ENCODE data around the gene MAPK8IP1. TPM values are rescaled to one million over a fixed set of nuclear protein-coding genes. Genes with fewer than 3 reads are reported as not detected.
"Not testable (repeated sequence)": the region's sequence is repeated elsewhere in the genome, so short reads cannot be mapped to it uniquely, and the experiment has no call there.

Gene MAPK8IP1
- total RNA-seq, 1 donor from 2014 or later, result 5.9 TPM

- ATAC-seq, result no peak
- DNase-seq (ENCODE audit: missing footprints), result peak; percentile 61
- intact Hi-C loops (cut with DNase I), result no loop called here
Measured at GRCh38 chr11:45902452-45903380, 17.3 kb downstream of the MAPK8IP1 start.

GRCh38 chr11:45904309-45904915 lies 19.0 kb downstream of the MAPK8IP1 start:
- ATAC-seq (no peak), DNase-seq (ENCODE audit: missing footprints) (peak; percentile 13)
- intact Hi-C loops (cut with DNase I), result no loop called here

GRCh38 chr11:45905095-45905494 lies 19.6 kb downstream of the MAPK8IP1 start:
- no peak for ATAC-seq

GRCh38 chr11:45905576-45905975 lies 20.1 kb downstream of the MAPK8IP1 start:
- ATAC-seq; DNase-seq (ENCODE audit: missing footprints); intact Hi-C loops (cut with DNase I): not testable (repeated sequence)

More at GRCh38 chr11:45905095-45905494, 19.6 kb downstream of the MAPK8IP1 start:
- intact Hi-C loops (cut with DNase I), result no loop called here
- no peak for DNase-seq (ENCODE audit: missing footprints)

GRCh38 chr11:45906096-45906682 lies 20.7 kb downstream of the MAPK8IP1 start:
- intact Hi-C loops (cut with DNase I), result no loop called here
- ATAC-seq, result no peak

GRCh38 chr11:45906965-45907611 lies 21.6 kb downstream of the MAPK8IP1 start, which contains the start of gene FREY1:
Gene FREY1 (minus strand): TSS chr11:45907271. CDS start chr11:45907245, 26 bp downstream.
- DNase-seq (ENCODE audit: missing footprints) (no peak), ATAC-seq (no peak)
- intact Hi-C loops (cut with DNase I), result no loop called here

More at GRCh38 chr11:45906096-45906682, 20.7 kb downstream of the MAPK8IP1 start:
- no peak for DNase-seq (ENCODE audit: missing footprints)

- intact Hi-C loops (cut with DNase I), result no loop called here
- DNase-seq (ENCODE audit: missing footprints) (no peak), ATAC-seq (no peak)
Measured at GRCh38 chr11:45907911-45908370, 22.5 kb downstream of the MAPK8IP1 start.

- DNase-seq (ENCODE audit: missing footprints), result no peak
- intact Hi-C loops (cut with DNase I), result no loop called here
- no peak for ATAC-seq
Measured at GRCh38 chr11:45909594-45910475, 24.4 kb downstream of the MAPK8IP1 start.

GRCh38 chr11:45910623-45911022 lies 25.2 kb downstream of the MAPK8IP1 start:
- intact Hi-C loops (cut with DNase I), result no loop called here
- ATAC-seq, result no peak
- no peak for DNase-seq (ENCODE audit: missing footprints)

- no peak for ATAC-seq
Measured at GRCh38 chr11:45913514-45913913, 28.1 kb downstream of the MAPK8IP1 start.

GRCh38 chr11:45913942-45914635 lies 28.6 kb downstream of the MAPK8IP1 start:
- ATAC-seq, result no peak
- intact Hi-C loops (cut with DNase I), result no loop called here

More at GRCh38 chr11:45913514-45913913, 28.1 kb downstream of the MAPK8IP1 start:
- intact Hi-C loops (cut with DNase I), result no loop called here
- peak; percentile 55 for DNase-seq (ENCODE audit: missing footprints)

GRCh38 chr11:45915446-45915845 lies 30.0 kb downstream of the MAPK8IP1 start:
- peak; percentile 26 for DNase-seq (ENCODE audit: missing footprints)
- intact Hi-C loops (cut with DNase I), result no loop called here
- ATAC-seq, result no peak

More at GRCh38 chr11:45913942-45914635, 28.6 kb downstream of the MAPK8IP1 start:
- peak; percentile 45 for DNase-seq (ENCODE audit: missing footprints)

GRCh38 chr11:45917286-45917622 lies 31.8 kb downstream of the MAPK8IP1 start:
- no peak for DNase-seq (ENCODE audit: missing footprints)
- ATAC-seq, result no peak
- intact Hi-C loops (cut with DNase I), result no loop called here

- peak; percentile 98 for DNase-seq (ENCODE audit: missing footprints)
- ATAC-seq, result peak; percentile 96
- intact Hi-C loops (cut with DNase I), result loop anchor here (2.0 kb wide), 1 partner anchor 75 kb away; no protein-coding TSS in a partner anchor
Measured at GRCh38 chr11:45917623-45918330, 32.3 kb downstream of the MAPK8IP1 start, which contains the start of gene PEX16. Gene PEX16 (minus strand): TSS chr11:45917877. CDS start chr11:45917811, 66 bp downstream.

GRCh38 chr11:45918331-45918941 lies 33.0 kb downstream of the MAPK8IP1 start:
- intact Hi-C loops (cut with DNase I), result loop anchor here (2.0 kb wide), 1 partner anchor 76 kb away; no protein-coding TSS in a partner anchor
- ATAC-seq (peak; percentile 83), DNase-seq (ENCODE audit: missing footprints) (peak; percentile 93)
